SU-DHL-6 (cell line): Measurements from ENCODE around the gene DMBT1.

ENCODE experiments used
- H2AFZ ChIP-seq: fragments of 200-600 bp; sonication (generic); 2 replicates; pipeline ENCODE4 v1.6.1; 2014; ENCODE audit warnings: low read depth, mild to moderate bottlenecking, moderate library complexity, mixed read lengths, antibody characterized with exemption, low read length; ENCODE audit not compliant: severe bottlenecking
- H3F3A ChIP-seq: fragments of 200-600 bp; shearing (Covaris generic); 2 replicates; pipeline ENCODE4 v1.6.0; 2016; ENCODE audit warnings: antibody characterized with exemption, mild to moderate bottlenecking; ENCODE audit not compliant: insufficient read depth
- H3K27ac ChIP-seq: fragments of 200-600 bp; sonication (generic); 2 replicates; pipeline ENCODE4 v1.5.1; 2016; ENCODE audit warnings: low read depth, mild to moderate bottlenecking, low read length, moderate library complexity, mixed read lengths
- H3K27me3 ChIP-seq: fragments of 200-600 bp; sonication (generic), shearing (Covaris generic); 2 replicates; pipeline ENCODE4 v1.6.0; 2014; ENCODE audit warnings: mild to moderate bottlenecking, low read length
- H3K36me3 ChIP-seq: fragments of 200-600 bp; sonication (generic); 2 replicates; pipeline ENCODE4 v1.6.1; 2014; ENCODE audit warnings: mild to moderate bottlenecking, low read length, mixed read lengths
- H3K4me2 ChIP-seq: fragments of 300-600, 200-600 bp; shearing (Covaris generic), sonication (generic); 2 replicates; pipeline ENCODE4 v1.6.0; 2014; ENCODE audit warnings: low read length, low read depth, mild to moderate bottlenecking; ENCODE audit not compliant: poor library complexity, severe bottlenecking
- H3K4me3 ChIP-seq: fragments of 200-600 bp; sonication (generic); 2 replicates; pipeline ENCODE4 v1.5.1; 2014; ENCODE audit warnings: antibody characterized with exemption, low read length, mild to moderate bottlenecking, mixed read lengths; ENCODE audit not compliant: insufficient read depth, poor library complexity, severe bottlenecking
- H3K79me2 ChIP-seq: fragments of 200-600 bp; sonication (generic); 2 replicates; pipeline ENCODE4 v1.6.1; 2014; ENCODE audit warnings: mild to moderate bottlenecking, low read length, moderate library complexity; ENCODE audit not compliant: insufficient read depth
- H3K9ac ChIP-seq: fragments of 200-600 bp; sonication (generic); 2 replicates; pipeline ENCODE4 v1.7.0; 2014; ENCODE audit warnings: mild to moderate bottlenecking, low read length
- H3K9me2 ChIP-seq: fragments of 200-600 bp; sonication (generic); replicated peaks from 2 replicates; pipeline ENCODE4 v1.6.1; 2014; ENCODE audit warnings: low read length; ENCODE audit not compliant: insufficient read depth
- H3K9me3 ChIP-seq: fragments of 200-600 bp; sonication (generic); 2 replicates; pipeline ENCODE4 v1.6.1; 2014; ENCODE audit warnings: low read length, mixed read lengths; ENCODE audit not compliant: insufficient read depth
- H4K20me1 ChIP-seq: fragments of 200-600 bp; sonication (generic); 2 replicates; pipeline ENCODE4 v1.6.1; 2014; ENCODE audit warnings: low read depth, mild to moderate bottlenecking, antibody characterized with exemption, low read length, moderate library complexity, mixed read lengths
- EZH2phosphoT487 ChIP-seq: fragments of 200-600 bp; sonication (generic), shearing (Covaris generic); conservative IDR thresholded peaks from 2 replicates; pipeline ENCODE4 v1.6.1; 2018; ENCODE audit warnings: mild to moderate bottlenecking, antibody characterized with exemption, low read length, moderate library complexity, mixed read lengths
- TF ChIP-seq, protein P1 (sequence below): fragments of 200-600 bp; sonication (generic); IDR thresholded peaks from one replicate; pipeline ENCODE4 v1.5.1; 2017; ENCODE audit warnings: antibody characterized with exemption, mild to moderate bottlenecking, low read length, moderate library complexity; ENCODE audit not compliant: insufficient read depth, poor library complexity, severe bottlenecking

The DMBT1 gene

DNA sequence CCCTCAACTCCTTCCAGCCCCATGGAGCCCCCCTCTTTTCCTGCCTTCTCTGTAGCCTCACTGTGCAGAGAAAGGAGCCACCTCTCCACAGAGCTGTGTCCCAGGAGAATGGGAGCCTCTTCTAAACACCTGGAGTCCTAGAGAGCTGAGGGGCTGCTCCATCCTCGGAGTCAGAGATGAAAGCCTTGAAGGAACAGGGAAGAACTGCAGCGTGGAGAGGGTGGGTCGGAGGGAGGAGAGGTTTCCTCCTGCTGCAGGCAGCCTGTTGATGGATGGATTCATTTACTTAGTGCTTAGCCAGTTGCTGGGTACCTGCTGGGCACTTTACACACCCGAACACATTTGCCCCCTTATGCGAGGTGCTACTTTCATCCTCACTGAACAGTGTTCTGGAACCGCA, 100.1 kb downstream of the DMBT1 start:
- no peaks in the 10 kb centered on the region for H3K9me3 ChIP-seq
- no peaks in the 10 kb centered on the region for H3K36me3 ChIP-seq
- H3K9ac ChIP-seq: no peak overlapping the region
- H3K4me3 ChIP-seq: no peak overlapping the region
- no peaks in the 10 kb centered on the region for H3K9me2 ChIP-seq
- TF ChIP-seq EZH2phosphoT487: no peak
- TF ChIP-seq, protein P1, sequence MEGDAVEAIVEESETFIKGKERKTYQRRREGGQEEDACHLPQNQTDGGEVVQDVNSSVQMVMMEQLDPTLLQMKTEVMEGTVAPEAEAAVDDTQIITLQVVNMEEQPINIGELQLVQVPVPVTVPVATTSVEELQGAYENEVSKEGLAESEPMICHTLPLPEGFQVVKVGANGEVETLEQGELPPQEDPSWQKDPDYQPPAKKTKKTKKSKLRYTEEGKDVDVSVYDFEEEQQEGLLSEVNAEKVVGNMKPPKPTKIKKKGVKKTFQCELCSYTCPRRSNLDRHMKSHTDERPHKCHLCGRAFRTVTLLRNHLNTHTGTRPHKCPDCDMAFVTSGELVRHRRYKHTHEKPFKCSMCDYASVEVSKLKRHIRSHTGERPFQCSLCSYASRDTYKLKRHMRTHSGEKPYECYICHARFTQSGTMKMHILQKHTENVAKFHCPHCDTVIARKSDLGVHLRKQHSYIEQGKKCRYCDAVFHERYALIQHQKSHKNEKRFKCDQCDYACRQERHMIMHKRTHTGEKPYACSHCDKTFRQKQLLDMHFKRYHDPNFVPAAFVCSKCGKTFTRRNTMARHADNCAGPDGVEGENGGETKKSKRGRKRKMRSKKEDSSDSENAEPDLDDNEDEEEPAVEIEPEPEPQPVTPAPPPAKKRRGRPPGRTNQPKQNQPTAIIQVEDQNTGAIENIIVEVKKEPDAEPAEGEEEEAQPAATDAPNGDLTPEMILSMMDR: no peak
- no peak overlapping the region for H3K27ac ChIP-seq
- H3K79me2 ChIP-seq: no peaks in the 10 kb centered on the region
- H3F3A ChIP-seq: no peaks in the 10 kb centered on the region
- H2AFZ ChIP-seq: no peak overlapping the region
- no peak overlapping the region for H3K4me2 ChIP-seq
- H4K20me1 ChIP-seq: no peaks in the 10 kb centered on the region
- no peaks in the 10 kb centered on the region for H3K27me3 ChIP-seq

DNA sequence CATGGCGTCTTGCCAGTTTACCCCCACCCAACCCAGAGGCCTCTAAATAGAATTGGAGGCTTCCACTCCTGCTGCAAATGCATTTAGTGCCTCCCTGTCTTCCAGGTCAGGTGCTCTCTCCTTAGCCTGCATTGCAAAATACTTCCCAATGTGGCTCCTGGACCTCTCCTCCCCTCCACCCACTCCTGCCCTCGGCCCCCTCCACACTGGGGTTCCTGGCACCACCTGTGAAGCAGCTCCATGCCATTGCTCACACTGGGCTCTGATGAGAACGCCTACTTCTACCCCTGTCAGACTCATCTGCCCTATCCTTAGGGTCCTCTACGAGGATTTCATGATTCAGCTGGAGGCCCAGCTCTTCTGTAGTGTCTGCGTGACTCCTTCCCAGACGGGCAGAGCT, 101.7 kb downstream of the DMBT1 start:
- no peaks in the 10 kb centered on the region for H3K36me3 ChIP-seq
- H3K9ac ChIP-seq: no peak overlapping the region
- H3K4me2 ChIP-seq: no peak overlapping the region
- no peaks in the 10 kb centered on the region for H3K9me3 ChIP-seq
- H3K4me3 ChIP-seq: no peak overlapping the region
- no peaks in the 10 kb centered on the region for H3K9me2 ChIP-seq
- H4K20me1 ChIP-seq: no peaks in the 10 kb centered on the region
- no peak overlapping the region for H3K27ac ChIP-seq
- H3K79me2 ChIP-seq: no peaks in the 10 kb centered on the region
- TF ChIP-seq, protein P1: no peak
- TF ChIP-seq EZH2phosphoT487: no peak
- no peak overlapping the region for H2AFZ ChIP-seq
- no peaks in the 10 kb centered on the region for H3F3A ChIP-seq
- no peaks in the 10 kb centered on the region for H3K27me3 ChIP-seq

DNA sequence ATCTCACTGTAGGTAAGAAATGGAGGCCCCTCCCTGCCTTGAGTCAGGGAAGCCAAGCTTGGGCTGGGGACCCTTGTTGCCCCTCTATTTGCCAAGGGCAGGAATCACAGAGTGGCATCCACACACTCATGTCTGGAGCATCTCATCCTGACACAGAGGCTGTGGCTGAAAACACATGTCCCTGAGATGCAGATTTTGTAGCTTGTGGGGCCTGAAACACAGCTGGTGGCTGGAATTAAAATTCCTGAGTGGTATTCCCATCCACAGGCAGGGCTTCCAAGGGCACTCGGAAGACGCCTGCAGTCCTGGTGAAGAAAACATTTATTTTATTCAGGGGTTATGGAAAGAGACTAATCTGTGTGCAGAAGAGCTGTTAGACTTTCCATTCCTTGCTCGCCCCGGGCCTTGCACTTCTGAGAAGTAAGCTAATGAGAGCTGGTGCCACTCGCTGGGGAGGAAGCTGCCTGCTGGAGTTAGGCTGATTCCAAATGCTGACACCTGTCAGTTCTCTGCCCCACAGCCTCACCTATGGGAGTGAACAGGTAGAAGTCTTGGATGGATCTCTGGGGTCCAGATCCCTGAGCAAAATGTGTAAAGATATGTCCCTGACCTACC, 103.1 kb downstream of the DMBT1 start:
- H3K9ac ChIP-seq: no peak overlapping the region
- H3K4me2 ChIP-seq: no peak overlapping the region
- no peaks in the 10 kb centered on the region for H3F3A ChIP-seq
- no peaks in the 10 kb centered on the region for H3K27me3 ChIP-seq
- H3K36me3 ChIP-seq: no peaks in the 10 kb centered on the region
- no peak overlapping the region for H3K4me3 ChIP-seq
- H4K20me1 ChIP-seq: no peaks in the 10 kb centered on the region
- H3K27ac ChIP-seq: no peak overlapping the region
- no peak overlapping the region for H2AFZ ChIP-seq
- H3K9me2 ChIP-seq: no peaks in the 10 kb centered on the region
- no peaks in the 10 kb centered on the region for H3K9me3 ChIP-seq
- TF ChIP-seq EZH2phosphoT487: no peak
- TF ChIP-seq, protein P1: no peak
- H3K79me2 ChIP-seq: no peaks in the 10 kb centered on the region
